GM12872 (cell line): ENCODE results near the gene DISC1.

Experiments
- CTCF ChIP-seq: IDR thresholded peaks from 3 replicates; pipeline ENCODE4 v1.5.1; 2011; ENCODE audit warnings: low read depth, mild to moderate bottlenecking, low read length, moderate library complexity; ENCODE audit not compliant: insufficient read depth

The DISC1 gene

GRCh38 chr1:231850786-231851185 is 224.2 kb downstream of the DISC1 start:
- TF ChIP-seq CTCF, result no peak

GRCh38 chr1:231853588-231854207 is 227.1 kb downstream of the DISC1 start:
- TF ChIP-seq CTCF, result no peak

GRCh38 chr1:231855361-231855760 is 228.8 kb downstream of the DISC1 start:
- TF ChIP-seq CTCF, result no peak

GRCh38 chr1:231855926-231856325 is 229.3 kb downstream of the DISC1 start:
- no peak for TF ChIP-seq CTCF

- no peak for TF ChIP-seq CTCF
Measured at GRCh38 chr1:231856426-231856825, 229.8 kb downstream of the DISC1 start.

GRCh38 chr1:231856894-231857293 is 230.3 kb downstream of the DISC1 start:
- TF ChIP-seq CTCF, result no peak

GRCh38 chr1:231857609-231858135 is 231.1 kb downstream of the DISC1 start:
- no peak for TF ChIP-seq CTCF
